ENCODE data around the gene ITGBL1. TPM values are rescaled to one million over a fixed set of nuclear protein-coding genes. Genes with fewer than 3 reads are reported as not detected.

ITGBL1 gene
- polyA plus RNA-seq, 1 experiment: 73.7 TPM

GRCh38 chr13:101502618-101503017 is 50.1 kb downstream of the ITGBL1 start:
- POLR2A ChIA-PET: no interaction called here
- Histone ChIP-seq H3K27me3 (ENCODE audit: control insufficient read depth, insufficient read depth, low read length) (no peaks in the 10 kb centered on the region), H3K36me3 (ENCODE audit: control insufficient read depth, insufficient read depth, low read length) (no peaks in the 10 kb centered on the region), H3K4me3 (ENCODE audit: low read depth, low read length) (no peak overlapping the region)
- no peak for TF ChIP-seq CTCF (IDR thresholded peaks at IDR 0.05; ENCODE audit: insufficient read depth, low read depth, low read length)
- CTCF ChIA-PET: no interaction called here
- no peak for DNase-seq (ENCODE audit: low read depth)

- TF ChIP-seq CTCF (IDR thresholded peaks at IDR 0.05; ENCODE audit: insufficient read depth, low read depth, low read length): no peak
- Histone ChIP-seq H3K27me3 (ENCODE audit: control insufficient read depth, insufficient read depth, low read length) (no peaks in the 10 kb centered on the region), H3K36me3 (ENCODE audit: control insufficient read depth, insufficient read depth, low read length) (no peaks in the 10 kb centered on the region), H3K4me3 (ENCODE audit: low read depth, low read length) (no peak overlapping the region)
- ChIA-PET CTCF (interaction anchor here (0.8 to 1.0 kb wide), 2 partner anchors 245 to 246 kb away, joined by 3 to 5 read pairs; no protein-coding TSS in a partner anchor), POLR2A (no interaction called here)
- no peak for DNase-seq (ENCODE audit: low read depth)
Measured at GRCh38 chr13:101511161-101511560, 58.7 kb downstream of the ITGBL1 start.

GRCh38 chr13:101511766-101512165 is 59.3 kb downstream of the ITGBL1 start:
- no peaks in the 10 kb centered on the region for H3K36me3 ChIP-seq (ENCODE audit: control insufficient read depth, insufficient read depth, low read length)
- no peak for TF ChIP-seq CTCF (IDR thresholded peaks at IDR 0.05; ENCODE audit: insufficient read depth, low read depth, low read length)
- ChIA-PET CTCF (interaction anchor here (0.8 to 1.0 kb wide), 3 partner anchors 15 to 246 kb away, joined by 3 to 5 read pairs (median 3); no protein-coding TSS in a partner anchor), POLR2A (no interaction called here)
- H3K4me3 ChIP-seq (ENCODE audit: low read depth, low read length): no peak overlapping the region
- DNase-seq (ENCODE audit: low read depth): no peak
- H3K27me3 ChIP-seq (ENCODE audit: control insufficient read depth, insufficient read depth, low read length): no peaks in the 10 kb centered on the region

GRCh38 chr13:101512650-101513049 is 60.2 kb downstream of the ITGBL1 start:
- CTCF ChIA-PET: interaction anchor here (0.9 kb wide), 1 partner anchor 14 kb away, joined by 3 read pairs; no protein-coding TSS in a partner anchor

GRCh38 chr13:101514100-101514499 is 61.6 kb downstream of the ITGBL1 start:
- CTCF ChIA-PET: interaction anchor here (0.7 to 2.2 kb wide), 13 partner anchors 17 to 390 kb away, joined by 3 to 10 read pairs (median 4); no protein-coding TSS in a partner anchor
- POLR2A ChIA-PET: no interaction called here
- no peaks in the 10 kb centered on the region for H3K27me3 ChIP-seq (ENCODE audit: control insufficient read depth, insufficient read depth, low read length)
- no peak overlapping the region for H3K4me3 ChIP-seq (ENCODE audit: low read depth, low read length)
- DNase-seq (ENCODE audit: low read depth): no peak
- no peak for TF ChIP-seq CTCF (IDR thresholded peaks at IDR 0.05; ENCODE audit: insufficient read depth, low read depth, low read length)
- H3K36me3 ChIP-seq (ENCODE audit: control insufficient read depth, insufficient read depth, low read length): no peaks in the 10 kb centered on the region

More at GRCh38 chr13:101512650-101513049, 60.2 kb downstream of the ITGBL1 start:
- Histone ChIP-seq H3K4me3 (ENCODE audit: low read depth, low read length) (no peak overlapping the region), H3K36me3 (ENCODE audit: control insufficient read depth, insufficient read depth, low read length) (no peaks in the 10 kb centered on the region), H3K27me3 (ENCODE audit: control insufficient read depth, insufficient read depth, low read length) (no peaks in the 10 kb centered on the region)
- no peak for TF ChIP-seq CTCF (IDR thresholded peaks at IDR 0.05; ENCODE audit: insufficient read depth, low read depth, low read length)
- POLR2A ChIA-PET: no interaction called here
- DNase-seq (ENCODE audit: low read depth): no peak
